Naive thymus-derived CD4-positive, alpha-beta T cell (primary cell): ENCODE data around the gene CPEB2. TPM values are rescaled to one million over a fixed set of nuclear protein-coding genes. Genes with fewer than 3 reads are reported as not detected.

Source experiments
- ATAC-seq: fragments of 150-1000 bp; cut with Tn5 transposase; 2 replicates; pipeline ENCODE4 v1.10.0; 2021; ENCODE audit warnings: mild to moderate bottlenecking, moderate library complexity
- CTCF ChIA-PET: fragments of 350-600 bp; sonication (Branson Sonifier 250); formaldehyde crosslinking; loops from one replicate; lab custom pipeline; 2021; ENCODE audit warnings: antibody characterized with exemption; lab: Charles Lee
- POLR2A ChIA-PET: fragments of 350-600 bp; sonication (Branson Sonifier 250); formaldehyde crosslinking; loops from one replicate; lab custom pipeline; 2021; ENCODE audit warnings: antibody characterized with exemption, inconsistent platforms; lab: Charles Lee
- DNase-seq, 9 donors: peaks; one replicate each; pipeline versions ENCODE4 v3.0.0 to v3.0.0-alpha.2; 2020 to 2022; ENCODE audit warnings: mixed read lengths in 1 of 9
- H3K27ac ChIP-seq: one replicate; pipeline ENCODE4 v1.7.0; 2013; ENCODE audit warnings: mild to moderate bottlenecking, low read depth, low read length, moderate library complexity
- H3K27me3 ChIP-seq, 2 donors: one replicate each; pipeline ENCODE4 v1.7.0; 2013; ENCODE audit warnings: low read length in 2 of 2, mild to moderate bottlenecking in 2 of 2, moderate library complexity in 2 of 2; ENCODE audit not compliant: control insufficient read depth in 2 of 2, insufficient read depth in 2 of 2
- H3K36me3 ChIP-seq, 3 experiments: 1 replicate in 2 of 3; 2 replicates in 1 of 3; pipeline ENCODE4 v1.7.0; 2013; ENCODE audit warnings: low read length in 3 of 3, mild to moderate bottlenecking in 3 of 3, moderate library complexity in 1 of 3; ENCODE audit not compliant: insufficient read depth in 3 of 3, control insufficient read depth in 2 of 3
- H3K4me1 ChIP-seq, 2 donors: one replicate each; pipeline ENCODE4 v1.7.0; 2013; ENCODE audit warnings: low read length in 2 of 2, mild to moderate bottlenecking in 2 of 2, moderate library complexity in 1 of 2; ENCODE audit not compliant: control insufficient read depth in 2 of 2, insufficient read depth in 2 of 2
- H3K4me3 ChIP-seq: 2 replicates; pipeline ENCODE4 v1.7.0; 2013; ENCODE audit warnings: mild to moderate bottlenecking, low read length
- H3K9me3 ChIP-seq, 3 experiments: 1 replicate in 2 of 3; 2 replicates in 1 of 3; pipeline ENCODE4 v1.7.0; 2013; ENCODE audit warnings: low read length in 3 of 3; ENCODE audit not compliant: control insufficient read depth in 2 of 3
- H3K27ac Mint-ChIP-seq, 9 donors: one replicate each; pipeline ENCODE4 v1.8.0; 2020 to 2022; ENCODE audit warnings: mixed read lengths in 9 of 9, mild to moderate bottlenecking in 8 of 9, moderate library complexity in 5 of 9, inconsistent platforms in 2 of 9
- H3K27me3 Mint-ChIP-seq, 5 donors: one replicate each; pipeline ENCODE4 v1.8.0; 2021 to 2022; ENCODE audit warnings: mixed read lengths in 5 of 5, mild to moderate bottlenecking in 1 of 5
- H3K36me3 Mint-ChIP-seq, 5 donors: one replicate each; pipeline ENCODE4 v1.8.0; 2020 to 2022; ENCODE audit warnings: mixed read lengths in 5 of 5, mild to moderate bottlenecking in 3 of 5, inconsistent platforms in 1 of 5
- H3K4me1 Mint-ChIP-seq, 7 donors: one replicate each; pipeline ENCODE4 v1.8.0; 2020 to 2022; ENCODE audit warnings: mixed read lengths in 7 of 7, mild to moderate bottlenecking in 3 of 7, inconsistent platforms in 1 of 7
- H3K4me3 Mint-ChIP-seq, 10 donors: one replicate each; pipeline ENCODE4 v1.8.0; 2020 to 2022; ENCODE audit warnings: mild to moderate bottlenecking in 10 of 10, mixed read lengths in 10 of 10, moderate library complexity in 6 of 10, inconsistent platforms in 2 of 10
- H3K9me3 Mint-ChIP-seq, 11 donors: one replicate each; pipeline ENCODE4 v1.8.0; 2020 to 2022; ENCODE audit warnings: mixed read lengths in 11 of 11, mild to moderate bottlenecking in 4 of 11, inconsistent platforms in 1 of 11, moderate library complexity in 1 of 11
- intact Hi-C, 2 donors: fragments of 100-400 bp; cut with micrococcal nuclease; formaldehyde crosslinking; loops; one replicate each; pipeline ENCODE4 v1.15.1; 2023
- polyA plus RNA-seq, 2 donors: library from polyadenylated mRNA; unstranded; fragments of 300-500 nt; fragmentation: Illumina TruSeq; gene quantifications; one replicate each; pipeline ENCODE4 v1.2.3, GENCODE V29; 2021
- total RNA-seq, 6 experiments: library from RNA in 5 of 6; stranded (reverse) in 5 of 6; gene quantifications; 1 replicate in 5 of 6; 2 replicates in 1 of 6; pipeline ENCODE4 v1.2.3 and lab custom pipeline; 2021 to 2026

Gene CPEB2
- total and polyA plus RNA-seq, 7 experiments from 2014 or later = 0.82 to 21.7 (median 13.2) TPM

DNA sequence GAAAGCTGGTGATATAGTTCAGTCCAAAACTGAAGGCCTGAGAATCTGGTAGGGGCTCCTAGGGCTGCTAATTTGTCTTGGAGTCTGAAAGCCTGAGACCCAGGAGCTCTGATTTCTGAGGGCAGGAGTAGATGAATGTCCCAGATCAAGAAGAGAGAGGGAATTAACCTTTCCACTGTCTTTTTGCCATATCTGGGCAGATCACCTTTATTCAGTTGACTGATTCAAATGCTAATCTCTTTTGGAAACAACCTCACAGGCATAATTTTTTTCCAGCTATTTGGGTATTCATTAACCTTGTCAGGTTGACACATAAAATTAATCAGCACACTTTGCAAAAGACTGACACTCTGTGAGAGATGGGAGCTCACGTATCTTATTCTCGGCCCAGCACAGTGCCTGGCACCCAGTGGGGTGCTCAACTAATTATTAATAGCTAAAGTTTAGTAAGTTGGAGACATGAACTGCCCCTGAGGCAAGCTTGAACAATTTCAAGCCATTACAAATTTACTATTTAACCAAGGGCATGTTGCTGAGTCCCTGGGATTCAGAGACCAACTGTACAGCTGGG, 114.3 kb downstream of the CPEB2 start:
- Mint-ChIP-seq H3K27ac (no peak overlapping the region), H3K4me3 (no peak overlapping the region), H3K9me3 (peaks cover 0 to 33% (median 16%) of the 10 kb centered on the region in 11 donors), H3K4me1 (peaks cover 0 to 6% (median 0%) of the 10 kb centered on the region in 7 donors), H3K36me3 (peaks cover 0 to 5% (median 2%) of the 10 kb centered on the region in 5 donors), H3K27me3 (peaks cover 0 to 33% (median 18%) of the 10 kb centered on the region in 5 donors)
- intact Hi-C loops = no loop called here
- no peak overlapping the region for H3K4me3 ChIP-seq
- ATAC-seq = no peak
- ChIA-PET CTCF (no interaction called here), POLR2A (no interaction called here)
- no peaks in the 10 kb centered on the region for H3K9me3 ChIP-seq
- no peaks in the 10 kb centered on the region for H3K4me1 ChIP-seq
- no peaks in the 10 kb centered on the region for H3K36me3 ChIP-seq
- no peak overlapping the region for H3K27ac ChIP-seq
- no peak for DNase-seq
- no peaks in the 10 kb centered on the region for H3K27me3 ChIP-seq

- intact Hi-C loops = no loop called here
- Histone ChIP-seq H3K27me3 (no peaks in the 10 kb centered on the region), H3K27ac (no peak overlapping the region), H3K36me3 (no peaks in the 10 kb centered on the region), H3K4me3 (no peak overlapping the region), H3K4me1 (no peaks in the 10 kb centered on the region), H3K9me3 (no peaks in the 10 kb centered on the region)
- DNase-seq (no peak), ATAC-seq (no peak)
- ChIA-PET CTCF (no interaction called here), POLR2A (no interaction called here)
- Mint-ChIP-seq H3K9me3 (peaks cover 0 to 40% (median 18%) of the 10 kb centered on the region in 11 donors), H3K36me3 (peaks cover 0 to 5% (median 2%) of the 10 kb centered on the region in 5 donors), H3K4me3 (no peak overlapping the region), H3K27me3 (peaks cover 0 to 36% (median 24%) of the 10 kb centered on the region in 5 donors), H3K27ac (no peak overlapping the region), H3K4me1 (peaks cover 0 to 6% (median 0%) of the 10 kb centered on the region in 7 donors)
Observed at GRCh38 chr4:15117270-15117946, 115.1 kb downstream of the CPEB2 start.

DNA sequence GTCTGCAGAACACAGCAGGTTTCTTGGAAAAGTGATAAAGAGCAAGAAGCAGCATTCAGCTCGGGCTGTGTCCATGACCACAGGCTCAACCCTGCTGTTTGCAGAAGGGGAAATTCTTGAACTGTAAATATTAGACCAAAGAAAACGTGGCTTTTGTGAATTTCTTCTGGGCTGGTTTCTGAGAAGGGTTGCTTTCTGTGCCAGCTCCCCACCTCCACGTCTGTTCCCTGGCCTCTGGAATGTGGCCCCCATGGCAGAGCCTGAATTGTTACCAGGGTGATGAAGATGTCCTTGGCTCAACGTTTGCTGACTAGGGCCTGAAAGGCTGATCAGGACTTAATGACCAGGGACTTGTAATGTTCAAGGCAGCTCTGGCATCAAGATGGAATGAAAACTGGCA, 116.0 kb downstream of the CPEB2 start:
- no peaks in the 10 kb centered on the region for H3K4me1 ChIP-seq
- ATAC-seq (no peak), DNase-seq (no peak)
- peaks cover 0 to 38% (median 26%) of the 10 kb centered on the region in 5 donors for H3K27me3 Mint-ChIP-seq
- no peaks in the 10 kb centered on the region for H3K27me3 ChIP-seq
- H3K36me3 ChIP-seq = no peaks in the 10 kb centered on the region
- H3K27ac Mint-ChIP-seq = no peak overlapping the region
- intact Hi-C loops = no loop called here
- no peaks in the 10 kb centered on the region for H3K9me3 ChIP-seq
- POLR2A ChIA-PET = no interaction called here
- no peak overlapping the region for H3K27ac ChIP-seq
- peaks cover 0 to 42% (median 18%) of the 10 kb centered on the region in 11 donors for H3K9me3 Mint-ChIP-seq
- H3K4me3 ChIP-seq = no peak overlapping the region
- H3K4me1 Mint-ChIP-seq = peaks cover 0 to 6% (median 0%) of the 10 kb centered on the region in 7 donors
- CTCF ChIA-PET = no interaction called here
- peaks cover 0 to 5% (median 2%) of the 10 kb centered on the region in 5 donors for H3K36me3 Mint-ChIP-seq
- no peak overlapping the region for H3K4me3 Mint-ChIP-seq
